Astrocyte (in vitro differentiated cells and primary cell): ENCODE results near the gene HDAC10. TPM values are rescaled to one million over a fixed set of nuclear protein-coding genes. Genes with fewer than 3 reads are reported as not detected.

ENCODE experiments used
- DNase-seq: peaks from one replicate; pipeline ENCODE4 v3.0.0-alpha.2; 2010; ENCODE audit warnings: low read depth
- FAIRE-seq: peaks from 2 replicates; lab custom pipeline; 2011; peaks lifted over from hg19 to GRCh38; lab: Jason Lieb, UNC
- H2AFZ ChIP-seq: 2 replicates; pipeline ENCODE4 v1.6.0; 2012; ENCODE audit warnings: low read depth, low read length, inconsistent platforms
- H3K27ac ChIP-seq: 2 replicates; pipeline ENCODE4 v1.5.1; 2011; ENCODE audit warnings: low read depth, low read length, inconsistent platforms
- H3K27me3 ChIP-seq: 2 replicates; pipeline ENCODE4 v1.6.0; 2011; ENCODE audit warnings: low read length, inconsistent platforms; ENCODE audit not compliant: insufficient read depth
- H3K36me3 ChIP-seq: 2 replicates; pipeline ENCODE4 v1.5.1; 2011; ENCODE audit warnings: low read length, inconsistent platforms; ENCODE audit not compliant: insufficient read depth
- H3K4me1 ChIP-seq: 2 replicates; pipeline ENCODE4 v1.5.1; 2011; ENCODE audit warnings: low read length, inconsistent platforms; ENCODE audit not compliant: insufficient read depth
- H3K4me2 ChIP-seq: 2 replicates; pipeline ENCODE4 v1.6.0; 2012; ENCODE audit warnings: low read length, inconsistent platforms
- H3K4me3 ChIP-seq: 2 replicates; pipeline ENCODE4 v1.5.1; 2011; ENCODE audit warnings: low read depth, mild to moderate bottlenecking, low read length, inconsistent platforms; ENCODE audit not compliant: insufficient read depth
- H3K79me2 ChIP-seq: 2 replicates; pipeline ENCODE4 v1.6.0; 2012; ENCODE audit warnings: mild to moderate bottlenecking, low read length, inconsistent platforms; ENCODE audit not compliant: insufficient read depth
- H3K9ac ChIP-seq: 2 replicates; pipeline ENCODE4 v1.6.0; 2012; ENCODE audit warnings: mild to moderate bottlenecking, low read length, inconsistent platforms
- H3K9me3 ChIP-seq: 2 replicates; pipeline ENCODE4 v1.5.1; 2012; ENCODE audit warnings: low read depth, mild to moderate bottlenecking, low read length, inconsistent platforms; ENCODE audit not compliant: insufficient read depth
- H4K20me1 ChIP-seq: 2 replicates; pipeline ENCODE4 v1.6.0; 2012; ENCODE audit warnings: low read length, inconsistent platforms; ENCODE audit not compliant: insufficient read depth
- H3K27ac Mint-ChIP-seq: one replicate; pipeline ENCODE4 v1.8.0; 2021; ENCODE audit warnings: mild to moderate bottlenecking, mixed read lengths; ENCODE audit not compliant: unreplicated experiment
- H3K27me3 Mint-ChIP-seq: one replicate; pipeline ENCODE4 v1.8.0; 2021; ENCODE audit warnings: low read depth, mixed read lengths; ENCODE audit not compliant: unreplicated experiment
- H3K36me3 Mint-ChIP-seq: one replicate; pipeline ENCODE4 v1.8.0; 2021; ENCODE audit warnings: low read depth, mixed read lengths; ENCODE audit not compliant: unreplicated experiment
- H3K4me1 Mint-ChIP-seq: one replicate; pipeline ENCODE4 v1.8.0; 2021; ENCODE audit warnings: low read depth, mixed read lengths; ENCODE audit not compliant: unreplicated experiment
- H3K4me3 Mint-ChIP-seq: one replicate; pipeline ENCODE4 v1.8.0; 2021; ENCODE audit warnings: mild to moderate bottlenecking, moderate library complexity, mixed read lengths; ENCODE audit not compliant: unreplicated experiment
- H3K9me3 Mint-ChIP-seq: one replicate; pipeline ENCODE4 v1.8.0; 2021; ENCODE audit warnings: mild to moderate bottlenecking, mixed read lengths; ENCODE audit not compliant: unreplicated experiment
- EZH2 ChIP-seq: IDR thresholded peaks from 2 replicates; pipeline ENCODE4 v1.6.1; 2012; ENCODE audit warnings: mild to moderate bottlenecking, low read length, inconsistent platforms; ENCODE audit not compliant: insufficient read depth
- total RNA-seq: library from RNA; stranded (reverse); gene quantifications from 2 replicates; pipeline ENCODE4 v1.2.1, GENCODE V29; 2021
- TF ChIP-seq, protein P1 (sequence below): IDR thresholded peaks from 2 replicates; pipeline ENCODE4 v1.5.1; 2011; ENCODE audit warnings: low read depth, mild to moderate bottlenecking, inconsistent platforms, low read length, moderate library complexity; ENCODE audit not compliant: insufficient read depth

Gene HDAC10
- total RNA-seq, 1 donor from 2014 or later = 46.5 TPM

DNA sequence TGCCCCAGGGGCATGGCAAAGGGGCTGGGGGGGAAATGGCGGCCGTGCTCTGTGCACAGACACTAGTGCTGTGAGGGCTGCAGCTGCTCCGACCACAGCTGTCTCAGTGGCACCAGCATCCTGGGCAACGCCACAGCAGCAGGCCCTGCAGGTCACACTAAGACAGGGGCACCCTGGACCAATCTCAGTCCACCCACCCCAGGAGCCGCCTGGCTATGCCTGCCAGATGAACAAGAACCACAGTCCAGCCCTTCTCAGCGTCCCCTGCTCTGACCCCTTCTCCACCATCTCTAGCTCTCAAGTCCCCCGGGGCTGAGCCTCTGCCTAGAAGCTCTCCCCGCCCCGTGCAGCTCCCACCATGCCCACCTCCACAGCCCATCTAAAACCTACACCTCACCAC lies 22.7 kb downstream of the HDAC10 start:
- Mint-ChIP-seq H3K4me1 (no peaks in the 10 kb centered on the region), H3K36me3 (peaks cover 18% of the 10 kb centered on the region), H3K27ac (peak overlapping the region; percentile 31), H3K4me3 (no peak overlapping the region), H3K27me3 (no peaks in the 10 kb centered on the region), H3K9me3 (no peaks in the 10 kb centered on the region)
- FAIRE-seq = no peak
- Histone ChIP-seq H3K27ac (no peak overlapping the region), H3K4me2 (no peak overlapping the region), H2AFZ (no peak overlapping the region), H3K4me1 (no peaks in the 10 kb centered on the region), H3K79me2 (peaks cover 7% of the 10 kb centered on the region), H3K4me3 (no peak overlapping the region), H3K9ac (no peak overlapping the region), H4K20me1 (peaks cover 32% of the 10 kb centered on the region), H3K27me3 (no peaks in the 10 kb centered on the region), H3K9me3 (no peaks in the 10 kb centered on the region), H3K36me3 (peaks cover 2% of the 10 kb centered on the region)
- TF ChIP-seq EZH2 = no peak
- TF ChIP-seq, protein P1, sequence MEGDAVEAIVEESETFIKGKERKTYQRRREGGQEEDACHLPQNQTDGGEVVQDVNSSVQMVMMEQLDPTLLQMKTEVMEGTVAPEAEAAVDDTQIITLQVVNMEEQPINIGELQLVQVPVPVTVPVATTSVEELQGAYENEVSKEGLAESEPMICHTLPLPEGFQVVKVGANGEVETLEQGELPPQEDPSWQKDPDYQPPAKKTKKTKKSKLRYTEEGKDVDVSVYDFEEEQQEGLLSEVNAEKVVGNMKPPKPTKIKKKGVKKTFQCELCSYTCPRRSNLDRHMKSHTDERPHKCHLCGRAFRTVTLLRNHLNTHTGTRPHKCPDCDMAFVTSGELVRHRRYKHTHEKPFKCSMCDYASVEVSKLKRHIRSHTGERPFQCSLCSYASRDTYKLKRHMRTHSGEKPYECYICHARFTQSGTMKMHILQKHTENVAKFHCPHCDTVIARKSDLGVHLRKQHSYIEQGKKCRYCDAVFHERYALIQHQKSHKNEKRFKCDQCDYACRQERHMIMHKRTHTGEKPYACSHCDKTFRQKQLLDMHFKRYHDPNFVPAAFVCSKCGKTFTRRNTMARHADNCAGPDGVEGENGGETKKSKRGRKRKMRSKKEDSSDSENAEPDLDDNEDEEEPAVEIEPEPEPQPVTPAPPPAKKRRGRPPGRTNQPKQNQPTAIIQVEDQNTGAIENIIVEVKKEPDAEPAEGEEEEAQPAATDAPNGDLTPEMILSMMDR = no peak
- no peak for DNase-seq

DNA sequence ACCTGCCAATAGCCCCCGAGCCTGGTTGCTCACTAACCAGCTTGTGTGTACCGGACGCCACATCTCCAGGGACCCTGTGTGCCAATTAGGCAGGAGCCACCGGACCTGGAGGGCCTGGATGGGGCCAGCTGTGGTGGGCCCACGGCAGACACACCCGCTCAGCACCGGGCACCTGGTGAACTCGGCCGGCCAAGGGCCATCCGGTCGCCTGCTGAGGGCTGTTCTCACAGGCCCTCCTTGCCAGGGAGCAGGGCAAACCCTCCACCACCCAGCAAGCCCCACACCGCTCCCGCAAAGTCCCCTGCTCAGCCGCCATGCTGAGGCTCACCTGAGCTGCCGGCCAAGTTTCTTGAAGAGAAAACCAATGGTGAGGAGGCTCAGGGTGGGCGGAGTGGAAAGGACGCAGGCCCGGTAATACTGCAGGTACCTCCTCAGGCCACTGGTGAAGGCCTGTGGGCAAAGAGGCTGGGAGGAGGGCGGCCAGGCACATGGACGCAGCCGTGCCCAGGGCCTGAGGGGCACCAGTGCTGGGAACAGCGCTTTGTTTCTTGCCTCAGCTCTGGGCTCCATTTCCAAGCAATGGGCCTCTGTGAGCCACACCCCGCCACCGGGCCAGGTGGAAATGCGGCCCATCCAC lies 23.4 kb downstream of the HDAC10 start:
- no peaks in the 10 kb centered on the region for H3K9me3 ChIP-seq
- H3K79me2 ChIP-seq = no peaks in the 10 kb centered on the region
- no peak overlapping the region for H3K4me3 ChIP-seq
- Mint-ChIP-seq H3K27ac (no peak overlapping the region), H3K4me3 (no peak overlapping the region), H3K4me1 (peaks cover 2% of the 10 kb centered on the region), H3K9me3 (no peaks in the 10 kb centered on the region), H3K36me3 (peaks cover 20% of the 10 kb centered on the region), H3K27me3 (no peaks in the 10 kb centered on the region)
- H3K27me3 ChIP-seq = no peaks in the 10 kb centered on the region
- no peak overlapping the region for H3K27ac ChIP-seq
- H4K20me1 ChIP-seq = peaks cover 36% of the 10 kb centered on the region
- DNase-seq = no peak
- no peak for FAIRE-seq
- H3K9ac ChIP-seq = no peak overlapping the region
- no peak overlapping the region for H3K4me2 ChIP-seq
- H2AFZ ChIP-seq = no peak overlapping the region
- TF ChIP-seq EZH2 = no peak
- TF ChIP-seq, protein P1 = no peak
- H3K36me3 ChIP-seq = peaks cover 7% of the 10 kb centered on the region
- no peaks in the 10 kb centered on the region for H3K4me1 ChIP-seq

DNA sequence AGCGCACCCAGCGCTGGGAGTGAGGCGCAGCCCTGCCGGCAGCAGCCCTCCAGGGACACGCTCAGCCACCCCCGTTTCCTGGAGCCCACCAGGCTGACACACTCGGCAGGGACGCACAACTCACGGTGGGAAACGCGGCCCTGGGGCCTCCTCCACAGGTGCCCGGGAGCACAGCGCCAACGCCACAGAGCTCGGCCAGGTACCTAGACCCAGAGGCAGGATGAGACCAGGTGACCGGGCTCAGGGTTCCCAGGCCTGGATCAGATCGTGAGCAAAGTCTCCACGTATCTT lies 24.2 kb downstream of the HDAC10 start:
- H3K9me3 Mint-ChIP-seq = no peaks in the 10 kb centered on the region
- Histone ChIP-seq H2AFZ (no peak overlapping the region), H3K36me3 (peaks cover 7% of the 10 kb centered on the region), H3K27me3 (no peaks in the 10 kb centered on the region), H4K20me1 (peaks cover 36% of the 10 kb centered on the region), H3K9me3 (no peaks in the 10 kb centered on the region), H3K4me3 (no peak overlapping the region), H3K4me1 (no peaks in the 10 kb centered on the region), H3K27ac (no peak overlapping the region), H3K4me2 (no peak overlapping the region), H3K9ac (no peak overlapping the region), H3K79me2 (no peaks in the 10 kb centered on the region)
- FAIRE-seq (no peak), DNase-seq (no peak)
- no peaks in the 10 kb centered on the region for H3K27me3 Mint-ChIP-seq
- H3K36me3 Mint-ChIP-seq = peaks cover 20% of the 10 kb centered on the region
- peaks cover 2% of the 10 kb centered on the region for H3K4me1 Mint-ChIP-seq
- TF ChIP-seq, protein P1 = no peak
- TF ChIP-seq EZH2 = no peak
- no peak overlapping the region for H3K27ac Mint-ChIP-seq
- H3K4me3 Mint-ChIP-seq = no peak overlapping the region
